Gastrocnemius medialis (tissue), 4 donors: Measurements from ENCODE around the gene SPACA6. TPM values are rescaled to one million over a fixed set of nuclear protein-coding genes. Genes with fewer than 3 reads are reported as not detected.

Experiments
- ATAC-seq, 2 donors: fragments of 150-250 bp; one replicate each; pipeline ENCODE4 v1.9.1; 2016
- DNase-seq, 2 donors: peaks; one replicate each; pipeline ENCODE4 v3.0.0-alpha.2; 2019
- H3K27ac ChIP-seq, 4 donors: fragments of 200-600 bp; sonication (generic); 1 replicate in 1 of 4; 2 replicates in 3 of 4; pipeline ENCODE4 v1.5.1; 2016 to 2018; ENCODE audit warnings: mild to moderate bottlenecking in 2 of 4, moderate library complexity in 1 of 4
- H3K27me3 ChIP-seq, 3 donors: fragments of 200-600 bp; sonication (generic) in 2 of 3; 1 replicate in 1 of 3; 2 replicates in 2 of 3; pipeline versions ENCODE4 v1.5.1 to v1.6.0; 2016 to 2019; ENCODE audit warnings: mild to moderate bottlenecking in 1 of 3, moderate library complexity in 1 of 3
- H3K36me3 ChIP-seq, 2 donors: fragments of 200-600 bp; sonication (generic) in 1 of 2; one replicate each; pipeline ENCODE4 v1.5.1; 2017 to 2018
- H3K4me1 ChIP-seq, 2 donors: fragments of 200-600 bp; sonication (generic) in 1 of 2; one replicate each; pipeline ENCODE4 v1.5.1; 2016 to 2017; ENCODE audit warnings: mild to moderate bottlenecking in 2 of 2
- H3K4me3 ChIP-seq, 4 donors: fragments of 200-600 bp; sonication (generic) in 3 of 4; 1 replicate in 1 of 4; 2 replicates in 3 of 4; pipeline ENCODE4 v1.5.1; 2016 to 2019; ENCODE audit warnings: mild to moderate bottlenecking in 2 of 4
- H3K9me3 ChIP-seq, 3 donors: fragments of 200-600 bp; sonication (generic) in 2 of 3; 1 replicate in 1 of 3; 2 replicates in 2 of 3; pipeline ENCODE4 v1.5.1; 2016 to 2019
- POLR2A ChIP-seq, 2 donors: fragments of 450-650 bp; IDR thresholded peaks; one replicate each; pipeline ENCODE4 v1.6.1; 2017; ENCODE audit warnings: antibody characterized with exemption in 2 of 2, mild to moderate bottlenecking in 2 of 2, moderate library complexity in 2 of 2
- in situ Hi-C, 4 donors: fragments of 200-750 bp; cut with MboI; loops; one replicate each; pipeline versions ENCODE4 v1.15.0 to v1.8.0; 2017; ENCODE audit warnings: low sequenced_read_pairs in 4 of 4
- intact Hi-C: fragments of 100-400 bp; cut with DNase I; formaldehyde crosslinking; loops from one replicate; pipeline ENCODE4 v1.15.1; 2023; ENCODE audit warnings: low total_unique reads
- total RNA-seq, 4 donors: library from RNA; depleted of rRNA; stranded (reverse); fragments of >200 nt; gene quantifications; one replicate each; pipeline versions ENCODE4 v1.1.0 to v1.2.3, GENCODE V29; 2016
- TF ChIP-seq, protein P1 (sequence below), 5 experiments: fragments of 450-650 bp in 3 of 5; fragments of 200-600 bp in 2 of 5; sonication (generic) in 2 of 5; IDR thresholded peaks in 4 of 5; conservative IDR thresholded peaks in 1 of 5; 1 replicate in 4 of 5; 2 replicates in 1 of 5; pipeline ENCODE4 v1.5.1; 2016 to 2019; ENCODE audit warnings: antibody characterized with exemption in 5 of 5, mild to moderate bottlenecking in 3 of 5, moderate library complexity in 3 of 5

SPACA6 gene
- total RNA-seq, 4 donors from 2014 or later: 0.64 to 0.94 (median 0.71) TPM; not detected in 1

DNA sequence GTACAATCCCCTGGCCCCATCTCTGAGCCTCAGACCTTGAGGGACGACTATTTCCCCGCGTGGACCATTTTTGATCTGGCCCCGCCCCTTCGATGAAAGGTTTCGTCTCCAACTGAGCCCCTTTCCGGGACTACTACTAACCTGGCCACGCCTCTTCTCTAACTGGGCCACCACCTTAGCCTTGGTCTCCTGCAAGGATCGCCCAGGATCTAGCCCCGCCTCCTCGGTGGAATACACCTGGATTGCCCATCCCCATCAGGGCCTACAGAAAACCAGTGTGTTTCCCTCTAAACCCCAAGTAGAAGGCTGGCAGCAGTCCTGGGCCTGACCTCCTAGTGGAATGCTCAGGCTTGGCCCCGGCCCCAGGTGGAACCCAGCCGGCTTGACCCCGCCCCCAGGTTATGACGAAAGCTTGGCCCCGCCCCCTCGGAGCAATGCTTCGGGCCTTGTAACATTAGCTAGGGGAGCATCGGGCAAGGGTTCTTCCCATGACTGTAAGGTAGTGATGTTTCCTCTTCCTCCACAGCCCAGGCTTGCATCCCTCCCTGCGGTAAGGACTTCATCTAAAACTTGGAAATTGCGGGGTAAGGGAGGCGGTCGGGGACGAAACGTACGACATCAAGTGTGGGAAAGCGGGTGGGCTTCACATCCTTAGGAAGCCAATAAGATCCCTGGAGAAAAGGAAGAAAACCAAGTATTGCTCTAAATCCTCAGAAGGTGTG is 9.1 kb downstream of the SPACA6 start:
- DNase-seq: peak in 1 of 2 donors; percentile 54
- TF ChIP-seq POLR2A (IDR thresholded peaks at IDR 0.05): no peak
- TF ChIP-seq, protein P1, sequence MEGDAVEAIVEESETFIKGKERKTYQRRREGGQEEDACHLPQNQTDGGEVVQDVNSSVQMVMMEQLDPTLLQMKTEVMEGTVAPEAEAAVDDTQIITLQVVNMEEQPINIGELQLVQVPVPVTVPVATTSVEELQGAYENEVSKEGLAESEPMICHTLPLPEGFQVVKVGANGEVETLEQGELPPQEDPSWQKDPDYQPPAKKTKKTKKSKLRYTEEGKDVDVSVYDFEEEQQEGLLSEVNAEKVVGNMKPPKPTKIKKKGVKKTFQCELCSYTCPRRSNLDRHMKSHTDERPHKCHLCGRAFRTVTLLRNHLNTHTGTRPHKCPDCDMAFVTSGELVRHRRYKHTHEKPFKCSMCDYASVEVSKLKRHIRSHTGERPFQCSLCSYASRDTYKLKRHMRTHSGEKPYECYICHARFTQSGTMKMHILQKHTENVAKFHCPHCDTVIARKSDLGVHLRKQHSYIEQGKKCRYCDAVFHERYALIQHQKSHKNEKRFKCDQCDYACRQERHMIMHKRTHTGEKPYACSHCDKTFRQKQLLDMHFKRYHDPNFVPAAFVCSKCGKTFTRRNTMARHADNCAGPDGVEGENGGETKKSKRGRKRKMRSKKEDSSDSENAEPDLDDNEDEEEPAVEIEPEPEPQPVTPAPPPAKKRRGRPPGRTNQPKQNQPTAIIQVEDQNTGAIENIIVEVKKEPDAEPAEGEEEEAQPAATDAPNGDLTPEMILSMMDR (IDR thresholded peaks at IDR 0.05 in 4 of 5, conservative IDR thresholded peaks at IDR 0.05 in 1 of 5): no peak
- in situ Hi-C loops (no loop called here), intact Hi-C loops (loop anchor here (10.0 kb wide), 1 partner anchor 323 kb away; the partner anchor contains the start of gene ZNF614)
- H3K9me3 ChIP-seq: no peaks in the 10 kb centered on the region
- no peaks in the 10 kb centered on the region for H3K27me3 ChIP-seq
- peaks cover 9 to 11% of the 10 kb centered on the region in 2 donors for H3K4me1 ChIP-seq
- no peaks in the 10 kb centered on the region for H3K36me3 ChIP-seq
- H3K4me3 ChIP-seq: no peak overlapping the region
- peak overlapping the region; percentile 73 to 86 (median 79) for H3K27ac ChIP-seq
- ATAC-seq: peak in 1 of 2 donors; percentile 34

DNA sequence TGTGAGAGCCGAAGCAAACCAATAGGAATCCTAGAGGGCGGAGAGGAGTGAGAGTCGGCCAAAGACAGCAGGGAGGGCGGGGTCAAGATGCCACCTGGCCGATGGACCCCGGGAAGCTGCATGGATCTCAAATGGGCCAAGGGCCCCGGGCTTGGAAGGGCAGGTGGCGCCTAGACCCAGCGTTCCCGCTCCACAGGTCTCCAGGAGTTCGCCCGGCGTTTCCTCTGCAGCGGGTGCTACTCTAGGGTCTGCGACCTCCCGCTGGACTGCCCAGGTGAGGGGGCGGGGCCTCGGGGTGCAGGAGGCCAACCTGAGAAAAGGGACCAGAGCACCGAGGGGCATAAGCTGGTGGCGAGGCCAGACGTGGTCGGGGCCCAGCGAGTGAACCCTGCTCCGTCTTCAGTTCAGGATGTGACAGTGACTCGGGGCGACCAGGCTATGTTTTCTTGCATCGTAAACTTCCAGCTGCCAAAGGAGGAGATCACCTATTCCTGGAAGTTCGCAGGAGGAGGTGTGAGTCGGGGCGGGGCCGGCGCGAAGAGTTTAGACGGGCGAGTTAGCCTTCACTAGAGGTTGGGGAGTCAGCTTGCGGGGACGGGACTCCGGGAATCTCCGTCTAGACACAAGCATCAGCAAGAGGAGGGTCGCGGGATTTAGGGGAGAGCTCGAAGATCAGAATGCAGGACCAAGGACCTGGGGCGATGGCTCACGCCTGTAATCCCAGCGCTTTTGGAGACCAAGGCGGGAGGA is 9.9 kb downstream of the SPACA6 start:
- DNase-seq: no peak
- intact Hi-C loops: loop anchor here (10.0 kb wide), 1 partner anchor 322 kb away; the partner anchor contains the start of gene ZNF614
- H3K4me1 ChIP-seq: peaks cover 9 to 11% of the 10 kb centered on the region in 2 donors
- H3K27ac ChIP-seq: peak overlapping the region; percentile 73 to 86 (median 79)
- no peaks in the 10 kb centered on the region for H3K27me3 ChIP-seq
- peak overlapping the region; percentile 53 to 64 (median 60) for H3K4me3 ChIP-seq
- in situ Hi-C loops: no loop called here
- H3K36me3 ChIP-seq: no peaks in the 10 kb centered on the region
- H3K9me3 ChIP-seq: no peaks in the 10 kb centered on the region
- TF ChIP-seq, protein P1 (IDR thresholded peaks at IDR 0.05 in 4 of 5, conservative IDR thresholded peaks at IDR 0.05 in 1 of 5): no peak
- TF ChIP-seq POLR2A (IDR thresholded peaks at IDR 0.05): no peak
- ATAC-seq: no peak

DNA sequence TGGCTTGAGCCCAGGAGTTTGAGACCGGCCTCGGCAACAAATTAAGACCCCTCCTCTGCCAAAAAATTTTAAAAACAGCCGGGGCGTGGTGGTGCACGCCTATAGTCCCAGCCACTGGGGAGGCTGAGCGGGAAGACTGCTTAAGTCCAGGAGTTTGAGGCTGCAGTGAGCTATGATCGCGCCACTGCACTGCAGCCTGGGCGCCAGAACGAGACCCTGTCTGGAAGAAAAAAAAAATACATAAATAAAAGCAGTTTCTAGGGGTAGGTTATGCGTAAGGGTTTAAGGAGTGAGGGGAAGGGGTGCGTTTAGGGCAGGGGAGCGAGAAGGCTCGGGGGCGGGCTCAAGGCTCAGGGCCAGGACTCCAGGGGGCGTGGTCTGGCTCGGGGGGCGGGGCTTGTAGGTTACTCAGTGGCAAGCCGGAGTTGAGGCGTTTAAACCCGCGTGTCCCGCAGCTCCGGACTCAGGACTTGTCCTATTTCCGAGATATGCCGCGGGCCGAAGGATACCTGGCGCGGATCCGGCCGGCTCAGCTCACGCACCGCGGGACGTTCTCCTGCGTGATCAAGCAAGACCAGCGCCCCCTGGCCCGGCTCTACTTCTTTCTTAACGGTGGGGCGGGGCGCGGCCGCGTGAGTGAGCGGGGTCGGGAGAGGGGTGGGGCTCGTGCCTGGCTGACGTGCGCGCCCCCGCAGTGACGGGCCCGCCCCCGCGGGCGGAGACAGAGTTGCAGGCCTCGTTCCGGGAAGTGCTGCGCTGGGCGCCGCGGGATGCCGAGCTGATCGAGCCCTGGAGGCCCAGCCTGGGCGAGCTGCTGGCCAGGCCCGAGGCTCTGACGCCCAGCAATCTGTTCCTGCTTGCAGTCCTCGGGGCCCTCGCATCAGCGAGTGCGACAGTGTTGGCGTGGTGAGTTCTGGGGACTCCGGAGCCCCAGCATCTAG is 10.7 kb downstream of the SPACA6 start:
- H3K27me3 ChIP-seq: no peaks in the 10 kb centered on the region
- H3K9me3 ChIP-seq: no peaks in the 10 kb centered on the region
- DNase-seq (peak; percentile 84 to 87), ATAC-seq (peak; percentile 88 to 93)
- H3K4me1 ChIP-seq: peaks cover 9 to 11% of the 10 kb centered on the region in 2 donors
- peak overlapping the region; percentile 73 to 86 (median 79) for H3K27ac ChIP-seq
- TF ChIP-seq POLR2A (IDR thresholded peaks at IDR 0.05): peak; percentile 54 to 65
- TF ChIP-seq, protein P1 (IDR thresholded peaks at IDR 0.05 in 4 of 5, conservative IDR thresholded peaks at IDR 0.05 in 1 of 5): peak in 2 of 5 experiments; percentile 43 to 48
- intact Hi-C loops (loop anchor here (1.0 to 10.0 kb wide), 3 partner anchors 14 to 321 kb away; partner anchors contain the start of gene ZNF614), in situ Hi-C loops (no loop called here)
- H3K4me3 ChIP-seq: peak overlapping the region; percentile 53 to 64 (median 60)
- H3K36me3 ChIP-seq: no peaks in the 10 kb centered on the region

DNA sequence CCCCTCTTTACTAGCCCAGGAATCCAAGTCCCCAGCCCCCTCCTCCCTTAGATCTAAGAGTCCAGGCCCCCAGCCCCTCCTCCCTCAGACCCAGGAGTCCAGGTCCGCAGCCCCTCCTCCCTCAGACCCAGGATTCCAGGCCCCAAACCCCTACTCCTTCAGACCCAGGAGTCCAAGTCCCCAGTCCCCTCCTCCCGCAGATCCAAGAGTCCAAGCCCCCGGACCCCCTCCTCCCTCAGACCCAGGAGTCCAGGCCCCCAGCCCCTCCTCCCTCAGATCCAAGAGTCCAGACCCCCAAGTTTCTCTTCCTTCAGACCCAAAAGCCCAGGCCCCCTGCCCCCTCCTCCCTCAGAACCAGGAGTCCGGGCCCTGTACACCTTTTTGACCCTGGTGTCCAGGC is 11.5 kb downstream of the SPACA6 start:
- no peak for ATAC-seq
- in situ Hi-C loops (no loop called here), intact Hi-C loops (loop anchor here (1.0 to 10.0 kb wide), 3 partner anchors 14 to 320 kb away; partner anchors contain the start of gene ZNF614)
- peak overlapping the region; percentile 73 to 86 (median 79) for H3K27ac ChIP-seq
- no peaks in the 10 kb centered on the region for H3K9me3 ChIP-seq
- no peak for DNase-seq
- TF ChIP-seq POLR2A (IDR thresholded peaks at IDR 0.05): no peak
- TF ChIP-seq, protein P1 (IDR thresholded peaks at IDR 0.05 in 4 of 5, conservative IDR thresholded peaks at IDR 0.05 in 1 of 5): no peak
- no peaks in the 10 kb centered on the region for H3K36me3 ChIP-seq
- no peaks in the 10 kb centered on the region for H3K27me3 ChIP-seq
- H3K4me3 ChIP-seq: peak overlapping the region; percentile 53 to 64 (median 60)
- H3K4me1 ChIP-seq: peaks cover 9 to 11% of the 10 kb centered on the region in 2 donors
